ENCODE results near the gene RAB30.

RAB30 gene

GRCh38 chr11:83105168-83105567 lies 33.5 kb upstream of the RAB30 start:
- no peak overlapping the region for H3K9ac ChIP-seq
- H3K27me3 ChIP-seq (ENCODE audit: insufficient read depth, low read depth), result no peaks in the 10 kb centered on the region
- H3K79me2 ChIP-seq (ENCODE audit: insufficient read depth, low read depth), result no peaks in the 10 kb centered on the region
- H3K4me2 ChIP-seq, result no peak overlapping the region
- TF ChIP-seq CTCF (conservative IDR thresholded peaks at IDR 0.05; ENCODE audit: low read depth, low read length), result no peak
- H3K4me1 ChIP-seq (ENCODE audit: low read depth, poor library complexity, severe bottlenecking), result no peaks in the 10 kb centered on the region
- no peak overlapping the region for H2AFZ ChIP-seq (ENCODE audit: low read depth)
- H4K20me1 ChIP-seq (ENCODE audit: insufficient read depth), result no peaks in the 10 kb centered on the region
- no peaks in the 10 kb centered on the region for H3K36me3 ChIP-seq (ENCODE audit: insufficient read depth)
- no peak overlapping the region for H3K27ac ChIP-seq
- no peak overlapping the region for H3K4me3 ChIP-seq (IDR thresholded peaks at IDR 0.05; ENCODE audit: insufficient read depth, low read depth, low read length)

- Histone ChIP-seq H3K4me2 (no peak overlapping the region), H3K4me3 (IDR thresholded peaks at IDR 0.05; ENCODE audit: insufficient read depth, low read depth, low read length) (no peak overlapping the region), H3K27me3 (ENCODE audit: insufficient read depth, low read depth) (no peaks in the 10 kb centered on the region), H3K4me1 (ENCODE audit: low read depth, poor library complexity, severe bottlenecking) (no peaks in the 10 kb centered on the region), H2AFZ (ENCODE audit: low read depth) (no peak overlapping the region), H4K20me1 (ENCODE audit: insufficient read depth) (no peaks in the 10 kb centered on the region), H3K36me3 (ENCODE audit: insufficient read depth) (no peaks in the 10 kb centered on the region), H3K9ac (no peak overlapping the region), H3K27ac (no peak overlapping the region), H3K79me2 (ENCODE audit: insufficient read depth, low read depth) (no peaks in the 10 kb centered on the region)
- no peak for TF ChIP-seq CTCF (conservative IDR thresholded peaks at IDR 0.05; ENCODE audit: low read depth, low read length)
Measured at GRCh38 chr11:83102834-83103233, 31.1 kb upstream of the RAB30 start.

- Histone ChIP-seq H2AFZ (ENCODE audit: low read depth) (no peak overlapping the region), H3K36me3 (ENCODE audit: insufficient read depth) (no peaks in the 10 kb centered on the region), H3K4me3 (IDR thresholded peaks at IDR 0.05; ENCODE audit: insufficient read depth, low read depth, low read length) (no peak overlapping the region), H3K4me1 (ENCODE audit: low read depth, poor library complexity, severe bottlenecking) (no peaks in the 10 kb centered on the region), H3K9ac (no peak overlapping the region), H4K20me1 (ENCODE audit: insufficient read depth) (no peaks in the 10 kb centered on the region), H3K27me3 (ENCODE audit: insufficient read depth, low read depth) (no peaks in the 10 kb centered on the region), H3K27ac (no peak overlapping the region), H3K4me2 (no peak overlapping the region), H3K79me2 (ENCODE audit: insufficient read depth, low read depth) (no peaks in the 10 kb centered on the region)
- TF ChIP-seq CTCF (conservative IDR thresholded peaks at IDR 0.05; ENCODE audit: low read depth, low read length), result no peak
Measured at GRCh38 chr11:83097429-83098075, 25.9 kb upstream of the RAB30 start.

GRCh38 chr11:83093634-83094033 lies 21.9 kb upstream of the RAB30 start:
- no peak overlapping the region for H3K27ac ChIP-seq

More at GRCh38 chr11:83093634-83094033, 21.9 kb upstream of the RAB30 start:
- H3K27me3 ChIP-seq (ENCODE audit: insufficient read depth, low read depth), result no peaks in the 10 kb centered on the region
- no peaks in the 10 kb centered on the region for H3K79me2 ChIP-seq (ENCODE audit: insufficient read depth, low read depth)
- no peak overlapping the region for H3K9ac ChIP-seq
- H2AFZ ChIP-seq (ENCODE audit: low read depth), result no peak overlapping the region
- no peaks in the 10 kb centered on the region for H3K4me1 ChIP-seq (ENCODE audit: low read depth, poor library complexity, severe bottlenecking)
- no peak overlapping the region for H3K4me2 ChIP-seq
- no peak overlapping the region for H3K4me3 ChIP-seq (IDR thresholded peaks at IDR 0.05; ENCODE audit: insufficient read depth, low read depth, low read length)
- H4K20me1 ChIP-seq (ENCODE audit: insufficient read depth), result no peaks in the 10 kb centered on the region
- no peak for TF ChIP-seq CTCF (conservative IDR thresholded peaks at IDR 0.05; ENCODE audit: low read depth, low read length)
- H3K36me3 ChIP-seq (ENCODE audit: insufficient read depth), result no peaks in the 10 kb centered on the region

Measured in KMS-11 (cell line).